HG03442 (cell line): ENCODE data around the gene CDH20.

ENCODE experiments used
- ATAC-seq: cut with Tn5 transposase; IDR thresholded peaks from one replicate; pipeline ENCODE4 v1.9.1; 2021; ENCODE audit warnings: mild to moderate bottlenecking, moderate library complexity; ENCODE audit not compliant: unreplicated experiment

Gene CDH20

DNA sequence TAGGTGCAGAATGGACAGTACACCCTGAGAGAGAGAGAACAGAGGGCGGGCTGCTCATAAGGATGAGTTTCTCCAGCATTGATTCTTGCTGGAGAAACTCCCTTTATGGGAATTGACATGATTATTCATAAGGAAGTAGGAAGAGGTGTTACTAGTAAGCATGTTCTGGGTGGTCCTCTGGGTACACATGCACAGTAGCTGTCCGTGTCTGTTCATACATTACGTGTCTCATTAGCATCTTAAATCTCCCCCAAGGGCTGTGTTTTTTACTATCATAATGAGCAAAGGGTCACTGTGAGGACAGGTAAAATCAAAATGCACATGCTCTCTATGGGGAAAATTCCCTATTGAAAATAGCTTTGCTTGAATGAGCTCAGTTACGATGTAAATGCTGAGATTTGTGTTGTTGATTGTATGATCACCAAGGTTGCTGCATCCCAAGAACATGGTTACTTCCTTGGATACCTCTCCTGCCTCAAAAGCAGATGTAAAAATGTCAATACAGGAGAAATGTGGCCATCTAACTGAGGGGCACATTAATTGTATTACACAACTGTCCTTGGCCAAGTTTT, 238.9 kb downstream of the CDH20 start:
- no peak for ATAC-seq

DNA sequence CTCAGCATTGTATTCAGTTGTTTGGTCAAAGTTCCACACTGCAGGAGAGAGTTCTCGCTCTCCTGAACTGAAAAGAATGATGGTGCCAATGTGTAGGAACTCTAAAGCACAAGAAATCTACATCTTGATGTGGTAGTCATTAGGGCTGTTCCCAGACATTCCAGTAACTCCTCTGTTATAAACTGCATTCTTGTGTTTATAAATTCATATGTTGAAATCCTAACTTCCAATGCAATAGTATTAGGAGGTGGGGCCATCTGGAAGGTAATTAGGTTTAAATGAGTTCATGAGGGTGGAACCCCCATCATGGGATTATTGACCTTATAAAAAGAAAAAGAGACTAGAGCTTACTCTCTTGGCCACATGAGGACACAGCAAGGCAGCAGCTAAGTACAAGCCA, 239.6 kb downstream of the CDH20 start:
- no peak for ATAC-seq

DNA sequence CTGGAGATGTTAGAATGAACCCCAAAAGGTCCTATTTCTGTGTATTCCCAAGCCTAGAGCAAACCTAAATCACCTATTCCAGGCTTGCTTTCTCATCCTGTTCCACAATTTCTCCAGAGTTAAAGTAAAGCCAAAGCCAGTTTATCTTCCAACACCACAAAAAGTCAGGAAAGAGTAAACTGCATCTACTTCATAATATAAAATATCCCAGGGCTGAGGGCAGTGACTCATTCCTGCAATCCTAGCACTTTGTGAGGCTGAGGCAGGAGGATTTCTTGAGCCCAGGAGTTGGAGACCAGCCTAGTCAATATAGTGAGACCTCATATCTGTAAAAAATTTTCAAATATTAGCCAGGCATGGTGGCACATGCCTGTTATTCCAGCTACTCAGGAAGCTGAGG, 241.4 kb downstream of the CDH20 start:
- ATAC-seq: no peak

- ATAC-seq: no peak
These were observed 242.2 kb downstream of the CDH20 start for GRCh38 chr18:61575419-61575818.

- ATAC-seq: no peak
These were observed 245.6 kb downstream of the CDH20 start for GRCh38 chr18:61578846-61579245.

GRCh38 chr18:61579581-61579980, 246.4 kb downstream of the CDH20 start:
- ATAC-seq: no peak

DNA sequence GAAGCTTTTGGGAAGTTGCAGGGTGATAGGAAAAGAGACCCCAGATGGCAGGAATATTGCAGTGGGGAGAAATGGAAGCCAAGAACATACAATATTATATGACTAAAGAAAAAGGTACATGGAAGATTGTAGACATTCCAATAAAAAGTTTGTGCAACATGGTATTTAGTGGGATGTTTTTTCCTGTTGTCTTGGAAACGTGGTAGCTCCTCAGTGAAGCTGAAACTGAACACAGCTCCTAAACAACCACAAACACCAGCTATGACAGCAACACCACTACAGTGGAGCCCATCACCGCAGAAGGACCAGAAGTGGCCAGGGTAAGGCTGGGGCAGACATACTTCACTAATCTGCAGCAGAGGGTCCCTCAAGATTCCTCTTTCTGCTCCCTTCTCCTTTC, 246.8 kb downstream of the CDH20 start:
- ATAC-seq: no peak

DNA sequence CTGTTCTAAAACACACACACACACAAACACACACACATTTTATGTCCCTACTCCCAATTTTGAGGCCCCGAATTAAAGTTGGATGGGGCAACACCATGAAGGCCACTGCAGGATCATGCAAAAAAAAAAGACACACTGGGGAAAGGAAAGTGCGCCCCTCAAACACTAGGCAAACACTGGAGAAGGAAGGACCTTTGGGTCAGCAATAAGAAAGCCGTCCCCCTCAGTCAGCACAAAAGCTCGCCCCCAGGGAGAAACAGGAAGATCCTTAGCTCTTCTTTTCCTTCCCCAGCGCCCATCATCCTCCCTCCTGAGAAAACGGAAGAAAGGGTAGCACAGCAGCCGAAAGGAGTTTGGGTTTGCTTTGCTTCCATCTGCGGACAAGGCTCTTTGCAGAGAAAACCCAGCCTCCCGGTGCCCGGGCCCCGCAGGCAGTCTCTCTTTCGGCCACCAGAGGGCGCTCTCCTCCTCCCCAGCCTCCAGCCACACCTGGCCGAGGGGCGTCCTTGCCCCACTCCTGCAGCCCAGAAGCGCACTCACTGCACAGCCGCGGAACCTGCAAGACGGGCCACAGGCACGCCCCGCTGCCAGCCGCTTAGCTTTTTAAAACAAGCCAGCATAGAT, 248.5 kb downstream of the CDH20 start:
- ATAC-seq: peak; percentile 89

DNA sequence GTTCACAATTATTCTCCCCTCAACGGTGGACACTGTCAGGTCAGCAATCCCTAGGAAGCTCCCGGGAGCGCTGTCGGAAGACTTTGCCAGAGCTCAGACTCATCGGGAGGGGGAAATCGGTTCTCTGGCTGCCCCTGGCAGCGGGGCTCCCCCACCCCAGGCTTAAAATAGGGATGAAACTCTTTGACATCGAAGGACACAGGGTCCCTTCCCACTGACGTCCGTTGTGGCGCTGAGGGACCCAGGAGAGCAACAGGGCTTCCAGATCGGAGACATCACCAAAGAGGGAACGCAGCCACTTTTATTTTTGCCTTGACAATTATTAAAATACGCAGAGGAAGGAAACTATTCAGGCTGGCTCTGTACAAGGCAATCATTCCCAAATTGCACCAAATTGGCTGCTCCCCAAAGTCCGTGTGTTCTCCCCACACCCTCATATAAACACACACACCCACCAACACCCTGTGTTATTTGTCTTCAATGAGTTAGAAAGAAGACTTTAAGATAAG, 249.0 kb downstream of the CDH20 start:
- ATAC-seq: no peak

DNA sequence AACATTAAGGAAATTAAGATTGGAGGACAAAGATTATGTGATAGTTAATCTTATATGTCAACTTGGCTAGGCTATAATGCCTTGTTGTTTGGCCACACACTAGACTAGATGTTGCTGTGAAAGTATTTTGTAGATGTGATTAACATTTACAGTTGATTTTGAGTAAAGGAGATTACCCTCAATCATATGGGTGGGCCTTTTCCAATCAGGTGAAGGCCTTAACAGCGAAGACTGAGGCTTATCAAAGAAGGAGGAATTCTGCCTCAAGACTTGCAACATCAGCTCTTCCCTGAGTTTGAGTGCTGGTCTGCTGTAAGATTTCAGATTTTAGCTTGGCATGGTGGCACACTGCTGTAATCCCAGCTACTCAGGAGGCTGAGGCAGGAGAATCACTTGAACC, 250.3 kb downstream of the CDH20 start:
- no peak for ATAC-seq

GRCh38 chr18:61587865-61588264, 254.6 kb downstream of the CDH20 start:
- no peak for ATAC-seq

DNA sequence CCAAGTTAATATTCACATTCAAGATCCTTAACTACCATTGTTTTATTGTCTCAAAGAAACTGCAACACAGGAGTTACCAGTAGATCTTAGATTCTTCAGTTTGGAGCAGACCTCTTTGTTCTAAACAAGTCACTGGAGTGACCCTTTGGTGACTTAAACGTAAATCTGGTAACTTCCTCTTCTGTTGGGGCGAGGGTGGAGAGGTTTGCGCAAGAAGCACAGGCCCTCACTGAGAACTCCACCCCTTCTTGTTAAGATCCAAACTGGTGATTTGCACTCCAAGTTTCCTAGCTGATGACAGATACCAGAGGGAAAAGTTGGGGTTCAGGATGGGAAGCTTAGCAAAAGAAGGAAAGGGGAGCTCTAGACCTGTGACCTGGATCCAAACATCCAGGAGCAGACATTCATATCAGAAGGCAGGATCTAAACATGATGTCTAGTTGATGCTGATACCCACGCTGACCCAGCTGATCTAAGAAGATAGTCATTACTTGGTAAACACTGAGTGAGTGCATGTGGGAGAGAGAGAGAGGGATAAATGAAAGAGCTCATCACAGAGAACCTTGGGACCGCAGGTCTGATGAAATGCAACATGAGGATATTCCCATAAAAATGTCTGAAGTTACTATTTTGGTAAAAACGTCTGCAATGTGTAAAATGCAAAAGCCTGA, 256.0 kb downstream of the CDH20 start:
- ATAC-seq: no peak

DNA sequence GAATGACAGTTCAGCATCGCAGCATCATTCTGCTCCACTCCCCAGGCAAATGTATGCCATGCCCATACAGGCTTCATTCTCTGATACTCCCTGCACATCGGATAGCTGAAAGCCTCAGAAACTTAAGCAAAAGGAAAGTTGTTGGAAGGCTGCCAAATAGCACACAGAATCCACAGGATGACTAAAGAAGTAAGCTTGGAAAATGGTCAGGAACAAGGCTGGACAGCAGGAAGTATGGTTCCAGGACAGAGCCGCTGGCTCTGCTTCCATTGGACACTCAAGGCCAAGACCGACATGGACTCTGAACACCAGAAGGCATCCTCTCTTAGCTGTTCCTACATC, 256.5 kb downstream of the CDH20 start:
- no peak for ATAC-seq

DNA sequence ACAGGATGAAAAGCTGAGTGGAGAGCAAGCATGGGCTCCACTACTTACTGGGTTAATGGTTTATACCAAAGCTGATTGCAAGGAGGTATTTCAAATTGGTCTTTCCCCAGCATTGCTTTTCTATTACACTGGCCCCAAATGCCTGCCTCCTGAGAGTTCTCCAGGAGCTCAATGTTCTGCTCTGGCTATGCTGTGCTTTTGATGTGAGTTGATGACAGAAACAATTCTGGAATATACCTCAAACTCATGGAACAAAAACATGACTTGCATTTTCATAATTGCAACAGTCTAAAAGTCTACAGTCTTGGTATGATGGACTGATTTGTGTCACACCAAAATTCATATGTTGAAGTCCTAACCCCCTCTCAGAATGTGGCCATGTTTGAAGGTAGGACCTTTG, 258.0 kb downstream of the CDH20 start:
- no peak for ATAC-seq

DNA sequence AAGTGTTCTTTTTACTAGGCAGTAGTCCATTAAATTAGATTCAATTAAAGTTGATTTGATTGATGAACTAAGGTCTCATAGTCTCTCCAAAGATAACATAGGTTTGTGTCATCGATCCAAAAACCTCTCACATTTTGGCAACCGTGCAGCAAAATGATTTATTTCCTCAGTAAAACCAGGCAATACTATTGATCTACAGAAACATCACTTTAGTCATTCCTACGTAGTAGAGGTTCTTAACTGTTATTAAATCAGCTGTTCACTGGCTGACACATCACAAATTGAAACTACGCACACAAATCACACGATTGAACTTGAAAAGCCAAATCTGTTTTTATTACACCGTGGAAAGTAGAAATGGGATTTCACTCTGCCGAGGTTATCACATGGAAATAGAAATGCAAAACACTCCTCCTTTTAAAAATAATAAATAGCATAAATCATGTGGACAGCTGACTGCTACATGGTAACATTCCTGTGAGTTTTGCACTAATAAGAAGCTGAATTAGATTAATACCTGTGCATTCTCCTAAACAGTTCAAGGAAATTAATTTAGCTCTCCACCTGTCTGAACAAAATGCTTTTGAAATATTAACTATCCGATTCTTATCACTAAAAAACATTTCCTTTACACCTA, 262.5 kb downstream of the CDH20 start:
- no peak for ATAC-seq

DNA sequence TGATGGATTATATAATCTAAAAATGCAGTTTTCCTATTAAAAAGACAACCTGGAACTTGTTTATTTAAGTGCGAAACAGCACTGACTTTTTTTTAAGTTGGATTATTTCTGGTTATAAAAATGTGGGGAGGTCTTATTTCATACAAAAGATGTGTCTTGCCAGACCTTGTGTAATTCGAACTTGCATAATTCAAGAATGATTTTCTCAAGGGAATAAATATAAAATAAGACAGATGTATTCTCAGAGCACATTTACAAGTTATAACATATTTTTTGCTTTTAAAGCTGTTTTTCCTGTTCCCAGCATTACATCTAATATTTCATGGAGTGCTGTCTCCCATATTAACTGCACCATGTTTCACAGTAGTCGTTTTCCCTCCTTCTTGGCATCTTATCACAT, 263.1 kb downstream of the CDH20 start:
- no peak for ATAC-seq

DNA sequence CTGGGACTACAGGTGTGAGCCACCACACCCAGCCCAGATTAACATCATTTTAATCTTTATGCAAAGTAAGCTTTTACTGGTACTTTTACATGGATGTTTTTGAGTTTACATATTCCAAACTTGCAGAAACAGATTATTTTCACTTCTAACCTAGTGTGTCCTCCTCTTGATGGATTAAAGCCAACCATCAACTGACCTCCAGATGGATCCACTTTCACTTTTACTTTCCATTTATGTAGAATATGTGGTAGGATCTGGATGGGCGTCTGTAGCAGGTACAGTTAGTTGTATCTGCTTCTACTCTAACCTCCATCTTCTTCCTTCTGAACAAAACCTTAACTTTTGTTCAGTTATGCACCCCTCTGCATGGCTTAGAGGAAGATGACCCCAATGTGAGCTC, 264.1 kb downstream of the CDH20 start:
- ATAC-seq: no peak

- ATAC-seq: no peak
These were observed 267.2 kb downstream of the CDH20 start for GRCh38 chr18:61600422-61600821.

- no peak for ATAC-seq
These were observed 269.6 kb downstream of the CDH20 start for GRCh38 chr18:61602836-61603235.
